Sigmoid colon (tissue), 7 donors: ENCODE results near the gene PDE7B. TPM values are rescaled to one million over a fixed set of nuclear protein-coding genes. Genes with fewer than 3 reads are reported as not detected.

Experiments used
- DNase-seq: peaks from one replicate; pipeline ENCODE4 v3.0.0-alpha.2; 2019
- H3K27ac ChIP-seq, 4 donors: fragments of 200-600 bp; sonication (generic); one replicate each; pipeline ENCODE4 v1.5.1; 2016 to 2019; ENCODE audit warnings: mild to moderate bottlenecking in 1 of 4
- H3K27me3 ChIP-seq, 3 donors: fragments of 200-600 bp; sonication (generic); one replicate each; pipeline ENCODE4 v1.5.1; 2019; ENCODE audit warnings: mild to moderate bottlenecking in 1 of 3
- H3K36me3 ChIP-seq, 4 donors: fragments of 200-600 bp; sonication (generic); one replicate each; pipeline ENCODE4 v1.5.1; 2016 to 2019
- H3K4me1 ChIP-seq, 4 donors: fragments of 200-600 bp; sonication (generic); one replicate each; pipeline ENCODE4 v1.5.1; 2017 to 2019
- H3K4me3 ChIP-seq, 4 donors: fragments of 200-600 bp; sonication (generic); one replicate each; pipeline ENCODE4 v1.5.1; 2017 to 2019; ENCODE audit warnings: mild to moderate bottlenecking in 2 of 4, moderate library complexity in 1 of 4
- H3K9me3 ChIP-seq, 4 donors: fragments of 200-600 bp in 3 of 4; sonication (generic) in 3 of 4; one replicate each; pipeline versions ENCODE4 v1.5.1 to v1.6.1; 2013 to 2019
- CTCF ChIP-seq, 4 experiments: fragments of 450-650 bp in 3 of 4; fragments of 200-600 bp in 1 of 4; IDR thresholded peaks; one replicate each; pipeline ENCODE4 v1.5.1; 2016 to 2019; ENCODE audit warnings: antibody characterized with exemption in 4 of 4, mild to moderate bottlenecking in 3 of 4, moderate library complexity in 2 of 4
- EP300 ChIP-seq, 4 donors: sonication (generic); formaldehyde crosslinking; IDR thresholded peaks; one replicate each; pipeline ENCODE4 v1.6.1; 2017; ENCODE audit warnings: antibody characterized with exemption in 4 of 4
- POLR2A ChIP-seq, 2 donors: fragments of 450-650 bp; IDR thresholded peaks; one replicate each; pipeline ENCODE4 v1.6.1; 2016; ENCODE audit warnings: antibody characterized with exemption in 2 of 2, mild to moderate bottlenecking in 2 of 2, moderate library complexity in 2 of 2
- POLR2AphosphoS5 ChIP-seq, 4 donors: sonication (generic); formaldehyde crosslinking; IDR thresholded peaks; one replicate each; pipeline ENCODE4 v1.6.1; 2017; ENCODE audit warnings: antibody characterized with exemption in 4 of 4
- WGBS, 2 donors: extraction: QIAGEN DNeasy Blood & Tissue Kit; methylation state at CpG; one replicate each; pipeline ENCODE4 v1.1.7; 2013; 5-methylcytosine and 5-hydroxymethylcytosine counted together
- intact Hi-C: fragments of 100-400 bp; cut with DNase I; formaldehyde crosslinking; loops from one replicate; pipeline ENCODE4 v1.15.1; 2023
- polyA plus RNA-seq, 3 donors: library from polyadenylated mRNA; stranded (reverse); fragments of 200-250 nt; gene quantifications; one replicate each; pipeline ENCODE4 v1.2.3, GENCODE V29; 2013
- total RNA-seq, 4 donors: library from RNA; depleted of rRNA; stranded (reverse); fragments of >200 nt; gene quantifications; one replicate each; pipeline ENCODE4 v1.1.0, GENCODE V29; 2016
- donor health status: healthy with polysubstance abuse.
- donor health status: Bipolar disorder and iron deficiency.
- donor health status: healthy.

The PDE7B gene
- total and polyA plus RNA-seq, 7 donors: 1.1 to 10.3 (median 6.3) TPM

- Histone ChIP-seq H3K4me1 (peaks cover 0 to 29% (median 21%) of the 10 kb centered on the region in 4 donors), H3K27ac (peak overlapping the region in 3 of 4 donors; percentile 62 to 71 (median 70)), H3K9me3 (no peaks in the 10 kb centered on the region), H3K36me3 (no peaks in the 10 kb centered on the region), H3K27me3 (peaks cover 0 to 5% (median 3%) of the 10 kb centered on the region in 3 donors), H3K4me3 (no peak overlapping the region)
- intact Hi-C loops: loop anchor here (1.0 kb wide), 1 partner anchor 181 kb away; no protein-coding TSS in a partner anchor
- WGBS, 2 donors: 52 to 67% methylated on average over 3 of the region's 3 CpGs
- no peak for TF ChIP-seq CTCF (IDR thresholded peaks at IDR 0.05)
- no peak for TF ChIP-seq POLR2A (IDR thresholded peaks at IDR 0.05)
- peak; percentile 60 to 92 (median 84) for TF ChIP-seq POLR2AphosphoS5 (IDR thresholded peaks at IDR 0.05)
- TF ChIP-seq EP300 (IDR thresholded peaks at IDR 0.05): peak in 3 of 4 donors; percentile 55 to 67 (median 57)
- DNase-seq: peak; percentile 88
Observed at GRCh38 chr6:135922746-135923145, 71.2 kb downstream of the PDE7B start.

- Histone ChIP-seq H3K9me3 (no peaks in the 10 kb centered on the region), H3K4me3 (no peak overlapping the region), H3K4me1 (no peaks in the 10 kb centered on the region), H3K36me3 (no peaks in the 10 kb centered on the region), H3K27me3 (no peaks in the 10 kb centered on the region), H3K27ac (no peak overlapping the region)
- TF ChIP-seq CTCF (IDR thresholded peaks at IDR 0.05): no peak
- no peak for TF ChIP-seq EP300 (IDR thresholded peaks at IDR 0.05)
- TF ChIP-seq POLR2AphosphoS5 (IDR thresholded peaks at IDR 0.05): no peak
- TF ChIP-seq POLR2A (IDR thresholded peaks at IDR 0.05): no peak
- intact Hi-C loops: no loop called here
- 34 to 76% methylated on average over 4 of the region's 4 CpGs for WGBS, 2 donors
- DNase-seq: no peak
Observed at GRCh38 chr6:135932651-135933050, 81.2 kb downstream of the PDE7B start.

- no peaks in the 10 kb centered on the region for H3K36me3 ChIP-seq
- no peak overlapping the region for H3K4me3 ChIP-seq
- no peak for DNase-seq
- no peak overlapping the region for H3K27ac ChIP-seq
- H3K4me1 ChIP-seq: no peaks in the 10 kb centered on the region
- 67 to 78% methylated on average over 8 of the region's 8 CpGs for WGBS, 2 donors
- no peaks in the 10 kb centered on the region for H3K27me3 ChIP-seq
- TF ChIP-seq POLR2A (IDR thresholded peaks at IDR 0.05) (no peak), EP300 (IDR thresholded peaks at IDR 0.05) (no peak), CTCF (IDR thresholded peaks at IDR 0.05) (no peak)
- H3K9me3 ChIP-seq: no peaks in the 10 kb centered on the region
- intact Hi-C loops: no loop called here
Observed at GRCh38 chr6:135935941-135936601, 84.6 kb downstream of the PDE7B start.

- Histone ChIP-seq H3K27me3 (no peaks in the 10 kb centered on the region), H3K4me3 (no peak overlapping the region), H3K36me3 (no peaks in the 10 kb centered on the region), H3K4me1 (no peaks in the 10 kb centered on the region), H3K27ac (no peak overlapping the region), H3K9me3 (no peaks in the 10 kb centered on the region)
- no peak for DNase-seq
- 84 to 85% methylated on average over 1 of the region's 1 CpG for WGBS, 2 donors
- no peak for TF ChIP-seq EP300 (IDR thresholded peaks at IDR 0.05)
- no peak for TF ChIP-seq POLR2AphosphoS5 (IDR thresholded peaks at IDR 0.05)
- no peak for TF ChIP-seq POLR2A (IDR thresholded peaks at IDR 0.05)
- no peak for TF ChIP-seq CTCF (IDR thresholded peaks at IDR 0.05)
- intact Hi-C loops: no loop called here
Observed at GRCh38 chr6:135936606-135937005, 85.1 kb downstream of the PDE7B start.

- TF ChIP-seq POLR2A (IDR thresholded peaks at IDR 0.05) (no peak), POLR2AphosphoS5 (IDR thresholded peaks at IDR 0.05) (no peak)
- H3K4me3 ChIP-seq: no peak overlapping the region
- no peaks in the 10 kb centered on the region for H3K27me3 ChIP-seq
- H3K27ac ChIP-seq: no peak overlapping the region
- no peak for DNase-seq
- no peaks in the 10 kb centered on the region for H3K9me3 ChIP-seq
- H3K36me3 ChIP-seq: no peaks in the 10 kb centered on the region
- intact Hi-C loops: no loop called here
- no peaks in the 10 kb centered on the region for H3K4me1 ChIP-seq
- WGBS, 2 donors: 94 to 97% methylated on average over 6 of the region's 6 CpGs
Observed at GRCh38 chr6:135937106-135937505, 85.6 kb downstream of the PDE7B start.
